ENCODE measurements around the gene SETBP1.

SETBP1 gene

DNA sequence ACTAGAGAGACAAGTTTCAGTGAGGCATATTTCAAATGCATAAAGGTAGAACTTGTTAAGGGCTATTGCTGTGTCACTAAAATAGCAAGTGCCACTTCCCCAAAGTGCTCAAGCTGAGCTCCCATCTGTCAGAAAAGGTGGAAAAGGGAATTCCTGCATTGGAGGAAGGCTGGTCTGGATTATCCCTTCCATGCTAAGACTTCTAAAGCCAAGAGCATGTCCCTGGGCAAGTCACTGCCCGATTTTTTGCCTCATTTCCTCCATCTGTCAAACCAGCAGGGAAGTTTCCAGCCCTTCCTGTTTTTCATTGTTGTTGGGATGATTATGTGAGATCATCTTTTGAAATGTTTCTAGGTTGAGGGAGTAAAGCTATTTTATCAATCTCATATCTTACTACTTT is 175.5 kb downstream of the SETBP1 start:
- H4K8ac ChIP-seq (ENCODE audit: low read depth, low read length), result no peak overlapping the region
- no peak overlapping the region for H3K4ac ChIP-seq (ENCODE audit: low read length)
- no peak overlapping the region for H3K4me2 ChIP-seq (ENCODE audit: insufficient read depth, low read length, poor library complexity, severe bottlenecking)
- H2BK120ac ChIP-seq (ENCODE audit: low read depth, low read length), result no peak overlapping the region
- H4K91ac ChIP-seq (ENCODE audit: low read depth, low read length, poor library complexity), result no peak overlapping the region
- no peaks in the 10 kb centered on the region for H3K36me3 ChIP-seq (replicated peaks in 1 of 2; ENCODE audit: control insufficient read depth in 2 of 2, insufficient read depth in 2 of 2, low read length in 2 of 2)
- no peak overlapping the region for H2AK5ac ChIP-seq (ENCODE audit: low read depth, low read length)
- H3K79me1 ChIP-seq (ENCODE audit: low read depth, low read length), result no peaks in the 10 kb centered on the region
- no peak overlapping the region for H3K14ac ChIP-seq (ENCODE audit: low read length)
- H2BK12ac ChIP-seq (ENCODE audit: low read length), result no peak overlapping the region
- no peak overlapping the region for H3K9ac ChIP-seq (ENCODE audit: low read depth, low read length, poor library complexity)
- no peak overlapping the region for H2AFZ ChIP-seq (ENCODE audit: low read length)
- no peak overlapping the region for H2BK15ac ChIP-seq (ENCODE audit: low read length)
- no peak overlapping the region for H3K4me3 ChIP-seq (ENCODE audit: low read length in 2 of 2)
- H3K23ac ChIP-seq (ENCODE audit: low read depth, low read length, poor library complexity), result no peak overlapping the region
- H3K27me3 ChIP-seq (ENCODE audit: control insufficient read depth in 3 of 3, insufficient read depth in 3 of 3, low read depth in 1 of 3, low read length in 3 of 3), result no peaks in the 10 kb centered on the region
- H3K4me1 ChIP-seq (ENCODE audit: control insufficient read depth in 2 of 2, insufficient read depth in 1 of 2, low read depth in 1 of 2, low read length in 2 of 2), result peaks cover 0 to 3% of the 10 kb centered on the region in 2 donors
- no peak overlapping the region for H3K27ac ChIP-seq (replicated peaks; ENCODE audit: low read length)
- peaks cover 0 to 2% of the 10 kb centered on the region in 2 donors for H3K9me3 ChIP-seq (replicated peaks in 1 of 2; ENCODE audit: control insufficient read depth in 2 of 2, insufficient read depth in 1 of 2, low read depth in 1 of 2, low read length in 2 of 2)
- WGBS, 2 donors (ENCODE audit: extremely low coverage in 2 of 2, insufficient read length in 2 of 2, insufficient replicate concordance in 1 of 2), result no CpG with 5 or more reads among the region's 1 CpG
- H2BK5ac ChIP-seq (ENCODE audit: low read length), result no peak overlapping the region
- DNase-seq (ENCODE audit: low spot score), result no peak
- no peak overlapping the region for H3K18ac ChIP-seq (ENCODE audit: low read length)

- no CpG with 5 or more reads among the region's 2 CpGs for WGBS, 2 donors (ENCODE audit: extremely low coverage in 2 of 2, insufficient read length in 2 of 2, insufficient replicate concordance in 1 of 2)
- no peak overlapping the region for H3K4ac ChIP-seq (ENCODE audit: low read length)
- H4K91ac ChIP-seq (ENCODE audit: low read depth, low read length, poor library complexity), result no peak overlapping the region
- H4K8ac ChIP-seq (ENCODE audit: low read depth, low read length), result no peak overlapping the region
- no peaks in the 10 kb centered on the region for H3K79me1 ChIP-seq (ENCODE audit: low read depth, low read length)
- H3K27ac ChIP-seq (replicated peaks; ENCODE audit: low read length), result no peak overlapping the region
- no peak overlapping the region for H3K4me3 ChIP-seq (ENCODE audit: low read length in 2 of 2)
- H3K4me2 ChIP-seq (ENCODE audit: insufficient read depth, low read length, poor library complexity, severe bottlenecking), result no peak overlapping the region
- no peak overlapping the region for H2BK12ac ChIP-seq (ENCODE audit: low read length)
- no peak overlapping the region for H2AFZ ChIP-seq (ENCODE audit: low read length)
- no peak overlapping the region for H3K14ac ChIP-seq (ENCODE audit: low read length)
- H3K36me3 ChIP-seq (replicated peaks in 1 of 2; ENCODE audit: control insufficient read depth in 2 of 2, insufficient read depth in 2 of 2, low read length in 2 of 2), result no peaks in the 10 kb centered on the region
- no peak for DNase-seq (ENCODE audit: low spot score)
- H2BK15ac ChIP-seq (ENCODE audit: low read length), result no peak overlapping the region
- no peaks in the 10 kb centered on the region for H3K4me1 ChIP-seq (ENCODE audit: control insufficient read depth in 2 of 2, insufficient read depth in 1 of 2, low read depth in 1 of 2, low read length in 2 of 2)
- no peak overlapping the region for H2BK120ac ChIP-seq (ENCODE audit: low read depth, low read length)
- no peak overlapping the region for H2BK5ac ChIP-seq (ENCODE audit: low read length)
- no peak overlapping the region for H3K23ac ChIP-seq (ENCODE audit: low read depth, low read length, poor library complexity)
- H3K27me3 ChIP-seq (ENCODE audit: control insufficient read depth in 3 of 3, insufficient read depth in 3 of 3, low read depth in 1 of 3, low read length in 3 of 3), result no peaks in the 10 kb centered on the region
- H3K9ac ChIP-seq (ENCODE audit: low read depth, low read length, poor library complexity), result no peak overlapping the region
- no peak overlapping the region for H2AK5ac ChIP-seq (ENCODE audit: low read depth, low read length)
- H3K18ac ChIP-seq (ENCODE audit: low read length), result no peak overlapping the region
- peaks cover 0 to 2% of the 10 kb centered on the region in 2 donors for H3K9me3 ChIP-seq (replicated peaks in 1 of 2; ENCODE audit: control insufficient read depth in 2 of 2, insufficient read depth in 1 of 2, low read depth in 1 of 2, low read length in 2 of 2)
Measured at GRCh38 chr18:44857081-44857480, 176.4 kb downstream of the SETBP1 start.

GRCh38 chr18:44857744-44858491 is 177.2 kb downstream of the SETBP1 start:
- Histone ChIP-seq H2AK5ac (ENCODE audit: low read depth, low read length) (no peak overlapping the region), H4K8ac (ENCODE audit: low read depth, low read length) (no peak overlapping the region), H4K91ac (ENCODE audit: low read depth, low read length, poor library complexity) (no peak overlapping the region), H3K9ac (ENCODE audit: low read depth, low read length, poor library complexity) (no peak overlapping the region), H2BK15ac (ENCODE audit: low read length) (no peak overlapping the region), H3K27me3 (ENCODE audit: control insufficient read depth in 3 of 3, insufficient read depth in 3 of 3, low read depth in 1 of 3, low read length in 3 of 3) (no peaks in the 10 kb centered on the region), H3K4me3 (ENCODE audit: low read length in 2 of 2) (no peak overlapping the region), H3K14ac (ENCODE audit: low read length) (no peak overlapping the region), H3K27ac (replicated peaks; ENCODE audit: low read length) (no peak overlapping the region), H3K36me3 (replicated peaks in 1 of 2; ENCODE audit: control insufficient read depth in 2 of 2, insufficient read depth in 2 of 2, low read length in 2 of 2) (no peaks in the 10 kb centered on the region), H2AFZ (ENCODE audit: low read length) (no peak overlapping the region), H3K18ac (ENCODE audit: low read length) (no peak overlapping the region), H2BK5ac (ENCODE audit: low read length) (no peak overlapping the region), H3K9me3 (replicated peaks in 1 of 2; ENCODE audit: control insufficient read depth in 2 of 2, insufficient read depth in 1 of 2, low read depth in 1 of 2, low read length in 2 of 2) (peaks cover 0 to 2% of the 10 kb centered on the region in 2 donors), H3K4ac (ENCODE audit: low read length) (no peak overlapping the region), H3K4me1 (ENCODE audit: control insufficient read depth in 2 of 2, insufficient read depth in 1 of 2, low read depth in 1 of 2, low read length in 2 of 2) (no peaks in the 10 kb centered on the region), H3K79me1 (ENCODE audit: low read depth, low read length) (no peaks in the 10 kb centered on the region), H3K23ac (ENCODE audit: low read depth, low read length, poor library complexity) (no peak overlapping the region), H2BK120ac (ENCODE audit: low read depth, low read length) (no peak overlapping the region), H3K4me2 (ENCODE audit: insufficient read depth, low read length, poor library complexity, severe bottlenecking) (no peak overlapping the region), H2BK12ac (ENCODE audit: low read length) (no peak overlapping the region)
- WGBS, 2 donors (ENCODE audit: extremely low coverage in 2 of 2, insufficient read length in 2 of 2, insufficient replicate concordance in 1 of 2), result no CpG with 5 or more reads among the region's 5 CpGs
- no peak for DNase-seq (ENCODE audit: low spot score)

DNA sequence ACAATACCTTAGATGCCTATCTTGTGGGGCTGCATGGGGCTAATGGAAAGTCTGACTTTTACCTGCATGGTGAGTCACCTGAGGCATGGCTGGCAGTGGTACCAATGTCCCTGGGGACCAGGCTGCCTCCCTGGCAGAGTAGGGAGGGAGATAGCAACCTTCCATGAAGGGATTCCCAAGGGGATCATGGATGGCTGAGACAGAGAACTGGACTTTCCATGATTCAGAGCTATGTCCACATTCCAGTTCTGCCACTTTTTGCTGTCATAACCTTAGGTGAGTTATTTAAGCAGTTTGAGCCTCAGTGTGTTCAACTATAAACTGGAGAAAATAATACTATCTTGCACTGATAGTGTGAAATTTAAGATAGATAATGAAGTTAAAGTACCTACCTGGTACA is 178.6 kb downstream of the SETBP1 start:
- Histone ChIP-seq H3K4ac (ENCODE audit: low read length) (no peak overlapping the region), H3K4me1 (ENCODE audit: control insufficient read depth in 2 of 2, insufficient read depth in 1 of 2, low read depth in 1 of 2, low read length in 2 of 2) (no peaks in the 10 kb centered on the region), H2AFZ (ENCODE audit: low read length) (no peak overlapping the region), H3K18ac (ENCODE audit: low read length) (no peak overlapping the region), H3K27ac (replicated peaks; ENCODE audit: low read length) (no peak overlapping the region), H2BK120ac (ENCODE audit: low read depth, low read length) (no peak overlapping the region), H3K4me2 (ENCODE audit: insufficient read depth, low read length, poor library complexity, severe bottlenecking) (no peak overlapping the region), H2BK5ac (ENCODE audit: low read length) (no peak overlapping the region), H3K79me1 (ENCODE audit: low read depth, low read length) (no peaks in the 10 kb centered on the region), H3K4me3 (ENCODE audit: low read length in 2 of 2) (no peak overlapping the region), H3K9me3 (replicated peaks in 1 of 2; ENCODE audit: control insufficient read depth in 2 of 2, insufficient read depth in 1 of 2, low read depth in 1 of 2, low read length in 2 of 2) (peaks cover 0 to 2% of the 10 kb centered on the region in 2 donors), H2BK12ac (ENCODE audit: low read length) (no peak overlapping the region), H4K91ac (ENCODE audit: low read depth, low read length, poor library complexity) (no peak overlapping the region), H2BK15ac (ENCODE audit: low read length) (no peak overlapping the region), H3K27me3 (ENCODE audit: control insufficient read depth in 3 of 3, insufficient read depth in 3 of 3, low read depth in 1 of 3, low read length in 3 of 3) (no peaks in the 10 kb centered on the region), H4K8ac (ENCODE audit: low read depth, low read length) (no peak overlapping the region), H3K23ac (ENCODE audit: low read depth, low read length, poor library complexity) (no peak overlapping the region), H3K36me3 (replicated peaks in 1 of 2; ENCODE audit: control insufficient read depth in 2 of 2, insufficient read depth in 2 of 2, low read length in 2 of 2) (no peaks in the 10 kb centered on the region), H3K9ac (ENCODE audit: low read depth, low read length, poor library complexity) (no peak overlapping the region), H2AK5ac (ENCODE audit: low read depth, low read length) (no peak overlapping the region), H3K14ac (ENCODE audit: low read length) (no peak overlapping the region)
- DNase-seq (ENCODE audit: low spot score), result no peak

Measured in neuronal stem cell (in vitro differentiated cells).